Left colon (tissue), 2 donors: ENCODE data around the gene PHF14. TPM values are rescaled to one million over a fixed set of nuclear protein-coding genes. Genes with fewer than 3 reads are reported as not detected.
"Not testable (repeated sequence)": the region's sequence is repeated elsewhere in the genome, so short reads cannot be mapped to it uniquely, and the experiment has no call there.

ENCODE experiments used
- ATAC-seq: fragments of 200-7000 bp; cut with Tn5 transposase; one replicate; pipeline ENCODE4 v1.9.1; 2020; ENCODE audit warnings: mild to moderate bottlenecking, moderate library complexity
- DNase-seq, 2 donors: peaks; one replicate each; pipeline ENCODE4 v3.0.0-alpha.2; 2020
- intact Hi-C, 2 donors: fragments of 100-400 bp; cut with DNase I in 1 of 2; cut with micrococcal nuclease in 1 of 2; formaldehyde crosslinking; loops; one replicate each; pipeline versions ENCODE4 v1.11.2 to v1.14.0; 2022; cut with DNase I, micrococcal nuclease
- total RNA-seq, 2 donors: library from RNA; stranded (reverse); fragmentation: NEBNext Ultra II Directional; extraction: Animal tissue kit (Norgen Biotek cat#: 25700); gene quantifications; one replicate each; pipeline ENCODE4 v1.2.1, GENCODE V29; 2021
- donor health status: DM: no; HTN: no; CAD: no.
- donor health status: DM: yes; HTN: yes; CAD: no.

The PHF14 gene
- total RNA-seq, 2 donors from 2014 or later = 26.4 to 30.9 TPM

DNA sequence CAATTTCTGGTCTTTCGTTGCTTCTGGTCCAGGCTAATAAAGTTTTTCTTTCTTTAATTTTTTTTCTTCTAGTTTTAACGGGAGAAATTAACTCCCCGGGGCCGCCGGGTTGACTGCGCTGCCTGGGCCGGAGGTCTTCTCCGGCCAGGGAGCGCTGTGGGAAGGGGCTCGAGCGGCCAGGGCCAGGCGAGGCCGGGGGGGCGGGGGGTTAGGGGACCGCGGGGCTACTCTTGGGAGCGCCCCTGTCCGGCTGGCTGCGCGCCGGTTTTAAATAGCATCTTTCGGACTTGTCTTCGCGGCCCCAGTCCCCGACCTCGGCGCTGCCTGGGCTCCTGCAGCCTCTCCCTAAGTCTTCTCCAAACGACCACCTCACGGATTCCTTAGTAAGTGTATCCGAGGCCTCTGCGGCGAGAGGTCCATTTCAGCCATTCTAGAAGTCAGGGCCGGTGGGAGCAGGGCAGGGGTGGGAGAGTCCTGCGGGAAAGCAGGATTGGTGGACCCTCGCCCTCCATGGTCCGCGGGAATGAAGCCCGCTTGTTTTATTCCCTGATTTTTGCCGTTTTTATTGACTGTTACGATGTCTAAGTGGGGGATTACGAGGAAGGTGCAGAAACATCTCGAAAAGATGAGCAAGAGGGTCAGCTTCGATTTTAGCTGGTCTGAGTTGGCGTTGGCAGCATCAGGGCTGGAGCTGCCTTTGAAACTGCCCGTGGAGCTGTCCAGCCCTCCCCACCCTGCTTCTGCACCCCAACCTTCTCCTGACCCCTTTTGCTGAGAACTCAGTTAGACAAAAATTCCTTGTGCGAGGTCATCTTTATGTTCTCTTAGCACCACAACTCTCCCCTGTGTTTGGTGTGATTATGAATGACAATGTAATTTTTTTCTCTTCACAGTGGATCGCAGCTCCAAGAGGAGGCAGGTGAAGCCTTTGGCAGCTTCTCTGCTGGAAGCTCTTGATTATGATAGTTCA is 555 bp downstream of the PHF14 start:
- intact Hi-C loops = no loop called here
- ATAC-seq (peak; percentile 27), DNase-seq (peak; percentile 30 to 43)

DNA sequence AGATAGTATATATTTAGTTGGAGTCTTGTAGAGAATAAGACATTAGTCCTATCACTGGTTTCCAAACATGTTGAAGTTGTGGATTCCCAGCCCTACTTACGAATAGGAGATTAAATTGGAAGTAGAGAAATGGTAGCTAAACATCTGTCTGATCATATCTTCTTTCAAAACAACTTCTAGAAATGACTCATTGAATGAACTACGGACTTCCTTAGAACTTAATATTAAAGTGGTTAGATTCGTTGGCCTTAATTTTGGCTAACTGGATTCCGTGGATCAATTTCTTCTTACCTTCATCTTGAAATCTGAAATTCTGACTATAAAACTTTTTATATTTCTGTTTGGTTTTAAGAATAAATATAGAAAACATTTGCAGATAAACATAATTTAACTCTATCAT is 3.4 kb downstream of the PHF14 start:
- no peak for ATAC-seq
- no peak for DNase-seq
- intact Hi-C loops = no loop called here

DNA sequence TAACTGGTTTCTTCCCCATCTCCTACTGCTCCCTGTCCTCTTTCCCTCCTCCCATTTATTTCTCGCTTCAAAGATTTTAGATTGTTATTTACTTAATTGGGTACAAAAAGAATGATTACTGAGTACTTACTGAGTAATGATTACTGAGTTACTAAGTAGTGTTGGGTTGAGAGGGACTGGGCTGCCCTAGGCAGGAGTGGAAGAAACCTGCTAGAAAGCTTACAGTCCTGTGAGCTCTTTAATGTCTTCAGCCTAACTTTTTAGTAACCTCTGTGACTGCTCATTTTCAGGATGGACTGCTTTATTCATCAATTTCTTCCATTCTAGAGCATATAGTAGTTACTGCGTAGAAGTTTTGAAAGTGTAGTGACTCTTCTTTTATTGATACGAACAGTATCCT is 7.6 kb downstream of the PHF14 start:
- DNase-seq (no peak), ATAC-seq (no peak)
- intact Hi-C loops = no loop called here

DNA sequence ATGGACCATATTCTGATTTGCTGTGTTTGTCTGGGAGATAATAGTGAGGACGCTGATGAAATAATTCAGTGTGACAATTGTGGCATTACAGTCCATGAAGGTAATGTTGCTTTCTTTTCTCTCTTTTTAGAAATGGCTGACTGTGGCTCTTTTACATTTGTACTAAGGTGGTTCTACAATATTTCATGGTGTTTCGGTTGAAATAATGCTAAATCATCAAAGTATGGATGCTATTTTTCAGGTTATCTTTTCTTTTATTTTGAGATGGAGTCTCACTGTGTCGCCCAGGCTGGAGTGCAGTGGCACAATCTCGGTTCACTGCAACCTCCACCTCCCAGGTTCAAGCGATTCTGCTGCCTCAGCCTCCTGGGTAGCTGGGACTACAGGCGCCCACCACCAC is 17.1 kb downstream of the PHF14 start:
- intact Hi-C loops, ATAC-seq, DNase-seq: not testable (repeated sequence)

DNA sequence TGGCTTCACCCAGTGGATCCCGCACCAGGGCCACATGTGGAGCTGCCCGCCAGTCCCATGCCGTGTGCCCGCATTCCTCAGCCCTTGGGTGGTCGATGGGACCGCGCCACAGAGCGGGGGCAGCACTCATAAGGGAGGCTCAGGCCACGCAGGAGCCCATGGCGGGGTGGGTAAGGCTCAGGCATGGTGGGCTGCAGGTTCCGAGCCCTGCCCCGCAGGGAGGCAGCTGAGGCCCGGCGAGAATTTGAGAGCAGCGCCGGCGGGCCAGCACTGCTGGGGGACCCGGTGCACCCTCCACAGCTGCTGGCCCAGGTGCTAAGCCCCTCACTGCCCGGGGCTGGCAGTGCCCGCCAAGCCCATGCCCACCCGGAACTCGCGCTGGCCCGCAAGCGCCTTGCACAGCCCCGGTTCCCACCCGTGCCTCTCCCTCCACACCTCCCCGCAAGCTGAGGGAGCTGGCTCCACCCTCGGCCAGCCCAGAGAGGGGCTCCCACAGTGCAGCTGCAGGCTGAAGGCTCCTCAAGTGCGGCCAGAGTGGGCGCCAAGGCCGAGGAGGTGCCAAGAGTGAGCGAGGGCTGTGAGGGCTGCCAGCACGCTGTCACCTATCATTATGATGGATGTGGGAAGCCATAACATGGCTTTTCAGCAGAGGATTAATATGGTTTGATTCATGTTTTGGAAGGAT is 22.0 kb downstream of the PHF14 start:
- intact Hi-C loops, DNase-seq, ATAC-seq: not testable (repeated sequence)

DNA sequence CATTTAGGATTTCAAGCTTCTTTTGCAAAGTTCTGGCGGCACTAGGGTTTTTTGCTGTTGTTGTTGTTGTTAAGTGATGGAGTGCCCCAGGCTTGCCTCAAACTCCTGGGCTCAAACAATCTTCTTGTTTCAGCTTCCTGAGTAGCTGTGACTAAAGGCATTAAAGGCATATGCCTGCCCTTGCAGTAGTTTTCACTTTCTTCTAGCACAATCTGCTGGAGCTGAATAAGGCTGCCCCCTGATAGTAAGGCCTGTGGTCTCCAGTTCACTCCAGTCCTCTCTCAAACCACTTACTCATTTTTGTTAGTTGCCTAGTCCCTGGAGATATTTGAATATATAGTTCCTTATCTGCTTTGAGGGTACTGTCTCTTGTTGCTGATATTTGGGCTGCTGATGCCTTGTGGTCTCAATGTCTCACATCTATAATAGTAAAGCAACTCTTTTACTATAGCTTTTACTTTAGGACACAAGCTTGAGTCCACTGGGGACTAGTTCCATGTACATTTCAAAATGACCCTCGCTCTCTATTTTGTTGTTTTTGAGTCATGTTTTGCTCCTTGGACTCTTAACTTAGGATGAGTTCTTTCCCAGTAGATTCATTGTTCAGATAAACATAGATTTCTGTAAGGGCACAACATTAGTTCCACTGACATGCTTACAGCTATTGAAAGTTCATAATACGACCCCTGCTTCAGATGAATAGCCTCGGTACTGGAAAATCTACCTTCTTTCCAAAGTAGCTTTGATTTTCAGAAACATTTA is 25.5 kb downstream of the PHF14 start:
- DNase-seq (no peak), ATAC-seq (no peak)
- intact Hi-C loops = no loop called here

DNA sequence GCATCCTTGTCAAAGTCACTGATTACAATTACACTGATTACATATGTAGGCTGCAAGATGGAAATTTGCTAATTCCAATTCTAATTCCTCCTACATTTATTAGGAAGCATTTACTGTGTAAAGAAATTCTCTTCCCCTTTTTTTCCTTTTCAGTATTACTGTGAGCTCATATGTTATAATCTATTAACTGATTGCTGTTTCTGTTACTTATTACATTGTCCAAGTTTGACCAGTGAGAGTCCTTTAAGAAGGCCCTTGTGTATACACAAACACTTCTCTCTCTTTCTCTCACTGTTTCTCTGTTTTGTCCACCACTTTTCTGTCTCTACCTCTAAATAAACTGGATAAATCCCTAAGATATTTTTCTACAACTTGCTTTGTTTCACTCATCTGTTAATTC is 31.5 kb downstream of the PHF14 start:
- intact Hi-C loops = no loop called here
- ATAC-seq (no peak), DNase-seq (no peak)

DNA sequence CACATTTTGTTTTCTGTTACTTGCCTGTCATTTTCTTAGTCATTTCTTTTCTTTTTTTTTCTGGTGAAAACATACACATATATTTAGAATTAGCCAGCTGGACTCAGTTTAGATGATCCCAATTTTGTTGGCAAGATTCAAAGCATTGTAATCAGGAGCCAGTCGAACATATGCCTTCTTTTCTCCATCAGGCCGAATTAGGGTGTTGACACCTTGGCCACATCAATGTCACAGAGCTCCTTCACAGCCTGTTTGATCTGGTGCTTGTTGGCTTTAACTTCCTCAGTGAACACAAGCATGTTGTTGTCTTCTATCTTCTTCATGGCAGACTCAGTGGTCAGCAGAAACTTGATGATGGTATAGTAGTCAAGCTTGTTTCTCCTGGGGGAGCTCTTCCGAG is 32.6 kb downstream of the PHF14 start:
- intact Hi-C loops = no loop called here
- ATAC-seq (no peak), DNase-seq (no peak)

DNA sequence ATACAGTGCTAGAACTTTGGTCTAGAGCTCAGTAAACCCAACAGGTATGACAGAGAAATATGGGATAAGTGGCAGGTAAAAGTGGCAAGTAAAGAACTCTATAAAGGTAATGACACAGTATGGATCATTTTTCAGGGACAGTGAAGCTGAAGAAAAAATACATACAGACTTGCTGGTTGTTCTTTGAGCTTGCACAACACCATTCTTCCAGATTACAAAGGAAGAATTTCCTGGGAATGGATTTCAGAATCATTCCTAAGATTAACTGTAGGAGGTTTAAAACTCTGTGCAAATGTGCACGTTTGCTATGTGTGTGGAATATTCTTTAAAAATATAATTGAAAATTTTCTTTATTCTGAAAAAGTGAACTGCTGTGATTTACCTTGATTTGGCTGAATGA is 36.0 kb downstream of the PHF14 start:
- DNase-seq (no peak), ATAC-seq (no peak)
- intact Hi-C loops = no loop called here

DNA sequence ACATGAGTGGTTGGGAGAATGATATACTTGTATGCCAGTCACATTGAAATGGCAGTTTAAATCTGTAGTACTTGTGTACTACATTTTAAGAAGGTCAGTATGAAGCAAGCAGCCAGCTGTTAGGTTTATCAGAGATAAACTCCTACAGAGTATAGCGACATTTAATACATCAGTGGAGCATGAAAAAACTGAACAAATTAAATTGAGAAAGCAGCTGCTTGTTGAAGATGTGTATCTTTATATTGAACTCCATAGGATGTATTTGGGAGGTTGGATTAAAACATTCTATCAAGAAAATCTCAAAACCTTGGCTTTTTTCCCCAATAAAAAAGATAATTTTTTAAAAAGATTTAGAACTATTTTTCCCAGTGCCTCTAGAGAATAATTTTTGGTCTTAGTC is 47.8 kb downstream of the PHF14 start:
- intact Hi-C loops = no loop called here
- no peak for ATAC-seq
- no peak for DNase-seq

DNA sequence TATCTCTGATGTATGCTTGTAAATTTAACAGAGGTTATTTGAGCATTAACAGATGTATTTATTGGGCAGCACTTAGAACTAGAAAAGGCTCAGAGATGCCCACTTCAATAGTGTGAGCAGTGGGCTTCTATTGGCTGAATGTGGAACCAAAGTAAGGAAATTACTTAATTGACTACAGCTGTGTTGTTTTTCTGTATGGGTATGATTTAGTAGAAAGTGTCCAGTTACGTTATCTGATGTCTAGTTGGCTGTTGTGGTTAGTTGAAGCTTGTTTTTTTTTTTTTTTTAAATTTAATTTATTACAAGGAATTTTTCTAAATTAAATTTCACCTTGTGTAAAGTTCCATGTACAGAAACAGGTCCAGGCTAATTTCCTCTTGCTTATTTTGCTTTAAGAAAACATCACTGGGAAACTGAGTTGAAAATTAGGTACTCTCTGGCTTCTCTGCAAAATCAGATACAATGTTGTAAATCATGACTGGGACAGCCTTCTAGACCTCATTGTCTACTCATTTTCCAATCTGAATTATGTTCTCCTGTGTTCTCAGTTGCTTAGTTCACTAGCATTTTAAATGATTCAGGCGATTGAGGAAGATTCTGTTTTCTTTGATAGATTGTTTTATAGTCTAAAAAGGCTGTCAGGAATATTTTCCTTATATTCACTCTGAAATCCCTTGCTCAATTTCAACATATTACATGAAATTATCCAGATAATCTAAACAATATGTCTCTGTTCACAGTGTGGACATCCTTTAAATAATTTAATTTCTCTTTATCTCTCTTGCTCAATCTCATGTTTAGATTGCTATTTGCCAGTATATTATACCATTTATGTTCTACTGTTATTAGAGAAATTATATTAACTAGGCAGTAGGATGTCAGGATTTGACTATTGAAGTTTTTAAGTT is 53.0 kb downstream of the PHF14 start:
- no peak for ATAC-seq
- intact Hi-C loops = no loop called here
- no peak for DNase-seq

DNA sequence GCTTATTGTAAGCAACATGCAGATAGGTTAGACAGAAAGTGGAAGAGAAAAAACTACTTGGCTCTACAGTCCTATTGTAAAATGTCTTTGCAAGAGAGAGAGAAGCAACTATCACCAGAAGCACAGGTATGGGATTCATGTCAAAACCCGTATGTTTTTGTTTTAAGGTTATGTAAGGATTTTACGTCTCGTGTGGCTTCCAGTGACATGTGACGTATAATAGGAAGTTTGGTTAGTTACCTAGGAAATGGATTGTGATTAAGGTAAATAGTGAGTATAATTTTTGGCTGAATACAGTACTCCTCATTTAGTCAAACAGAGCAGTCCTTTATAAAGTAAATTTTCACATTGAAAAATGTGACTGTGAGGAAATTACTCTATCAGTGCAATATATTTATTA is 62.0 kb downstream of the PHF14 start:
- DNase-seq = no peak
- no peak for ATAC-seq
- intact Hi-C loops = no loop called here

DNA sequence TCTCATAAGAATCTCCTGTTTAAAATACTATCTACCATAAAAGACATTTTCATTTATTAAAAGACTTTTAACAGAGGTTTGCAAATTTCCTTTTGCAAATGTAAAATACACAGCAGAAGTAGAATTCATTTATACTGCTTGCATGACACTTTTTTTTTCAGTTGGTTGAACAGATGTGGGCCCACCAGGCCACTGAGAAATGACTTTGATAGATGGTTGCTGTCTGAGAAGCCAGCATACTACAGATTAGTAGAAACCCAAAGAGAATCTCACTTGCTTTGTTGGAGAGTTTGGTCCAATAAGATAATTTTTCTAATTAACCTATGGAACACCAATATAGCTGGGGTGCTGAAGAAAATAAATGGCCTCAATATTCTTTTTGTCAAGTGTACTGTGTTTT is 66.3 kb downstream of the PHF14 start:
- ATAC-seq = no peak
- DNase-seq = no peak
- intact Hi-C loops = no loop called here

DNA sequence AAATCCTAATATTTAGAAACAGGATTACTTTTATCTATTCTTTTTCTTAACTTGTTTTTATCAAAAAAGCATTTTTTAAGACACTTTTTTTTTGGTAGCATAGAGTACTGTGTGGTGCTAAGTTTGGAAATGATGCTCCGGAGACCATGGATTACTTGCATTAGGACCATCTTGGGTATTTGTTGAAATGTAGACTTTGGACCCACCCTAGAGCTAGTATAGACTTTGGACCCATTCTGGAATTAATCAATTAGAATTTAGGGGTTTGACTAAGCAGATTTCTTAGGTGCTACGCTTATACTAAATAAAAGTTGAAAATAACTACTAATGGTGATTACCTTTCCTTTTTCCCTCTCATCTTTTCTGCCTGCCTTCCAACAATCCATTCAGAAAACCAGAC is 80.4 kb downstream of the PHF14 start:
- no peak for DNase-seq
- intact Hi-C loops = no loop called here
- ATAC-seq = no peak

DNA sequence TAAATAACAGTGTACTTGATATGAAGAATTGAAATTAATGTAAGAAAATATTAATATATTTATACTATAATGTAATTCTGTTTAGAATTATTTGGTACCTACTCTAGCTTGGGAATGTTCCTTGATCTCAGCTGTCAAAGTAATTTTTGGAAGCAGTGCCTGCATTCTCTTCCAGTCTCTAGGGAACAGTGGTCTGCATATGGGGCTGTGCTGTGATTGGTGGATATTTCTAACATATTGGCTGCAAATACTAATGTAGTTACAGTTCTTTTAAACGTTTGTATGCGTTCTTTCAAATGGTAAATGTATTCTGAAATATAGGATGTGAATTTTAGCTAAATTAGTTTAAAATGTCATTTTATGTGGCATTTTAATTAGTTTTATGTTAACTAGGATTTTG is 87.2 kb downstream of the PHF14 start:
- no peak for DNase-seq
- intact Hi-C loops = no loop called here
- ATAC-seq = no peak

DNA sequence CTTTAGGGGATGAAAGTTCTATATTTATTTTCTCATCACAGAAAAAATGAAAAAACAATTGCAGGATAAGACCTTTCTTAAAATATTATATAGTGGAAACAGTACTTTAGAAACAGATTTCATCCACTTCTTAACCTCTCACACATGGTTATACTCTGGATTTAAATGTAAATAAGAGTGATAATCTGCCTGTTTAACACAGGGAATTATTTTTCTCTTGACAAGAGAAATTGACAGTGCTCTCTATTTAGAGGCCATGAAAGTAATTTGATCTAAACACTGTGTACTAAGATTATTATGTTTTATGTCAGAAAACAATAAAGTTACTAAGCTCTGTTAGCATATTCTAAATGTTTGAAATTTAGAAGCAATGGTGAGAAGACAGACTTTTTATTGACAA is 88.4 kb downstream of the PHF14 start:
- ATAC-seq = no peak
- intact Hi-C loops = no loop called here
- no peak for DNase-seq

DNA sequence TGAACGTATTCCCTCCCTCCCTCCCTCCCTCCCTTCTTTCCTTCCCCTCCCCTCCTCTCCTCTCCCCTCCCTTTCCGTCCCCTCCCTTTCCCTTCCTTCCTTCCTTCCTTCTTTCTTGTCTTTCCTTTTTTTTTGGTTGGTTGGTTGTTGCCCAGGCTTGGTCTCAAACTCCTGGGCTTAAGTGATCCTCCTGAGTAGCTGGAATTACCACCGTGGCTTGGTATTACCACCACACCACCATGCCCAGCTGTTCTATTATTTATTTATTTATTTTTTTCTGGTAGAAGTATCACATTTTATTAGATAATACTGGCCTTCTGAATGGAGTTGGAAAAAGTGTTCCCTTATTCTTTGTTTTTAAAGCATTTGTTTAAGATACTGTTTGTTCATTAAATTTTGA is 95.9 kb downstream of the PHF14 start:
- intact Hi-C loops = no loop called here
- DNase-seq (no peak), ATAC-seq (no peak)

DNA sequence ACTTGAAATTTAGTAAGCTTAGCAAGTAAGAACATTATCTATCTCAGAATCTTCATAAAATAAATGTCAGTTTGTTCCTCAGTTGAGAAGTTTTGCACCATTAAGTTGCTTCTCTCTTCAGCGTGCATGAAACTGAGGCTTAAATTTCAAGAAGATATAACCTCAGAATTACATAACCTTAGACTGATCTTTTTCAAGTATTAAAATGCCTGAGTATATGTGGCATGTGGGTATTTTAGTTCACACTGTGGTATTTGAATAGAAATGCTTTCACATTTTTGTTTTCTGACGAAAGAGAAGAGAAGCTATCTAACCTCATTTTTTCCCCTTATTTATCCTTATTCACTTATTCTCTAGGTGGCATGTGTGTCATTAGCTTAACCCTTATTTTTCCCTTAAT is 104.1 kb downstream of the PHF14 start:
- ATAC-seq (no peak), DNase-seq (no peak)
- intact Hi-C loops = no loop called here
